A549 (cell line): Measurements from ENCODE around the gene DGCR2.

Experiments
- BHLHE40 ChIP-seq: IDR thresholded peaks from 2 replicates; pipeline ENCODE4 v1.6.1; 2012; ENCODE audit warnings: low read depth, low read length, inconsistent platforms
- CTCF ChIP-seq: fragments of >200 bp; sonication (Bioruptor Twin); formaldehyde crosslinking; IDR thresholded peaks from 3 replicates; pipeline ENCODE4 v1.5.1; 2016
- FOXS1 ChIP-seq: fragments of 250-450 bp; sonication (Bioruptor Pico); IDR thresholded peaks from 2 replicates; pipeline ENCODE4 v1.5.0; 2020; ENCODE audit warnings: mild to moderate bottlenecking, moderate library complexity
- KDM1A ChIP-seq: fragments of 200-600 bp; sonication (generic); IDR thresholded peaks from 2 replicates; pipeline ENCODE4 v1.6.1; 2016; ENCODE audit warnings: low read depth, mild to moderate bottlenecking
- MAX ChIP-seq: IDR thresholded peaks from 2 replicates; pipeline ENCODE4 v1.6.1; 2012
- NFE2L2 ChIP-seq: fragments of 150-350 bp; conservative IDR thresholded peaks from 2 replicates; pipeline ENCODE4 v1.6.1; 2014; ENCODE audit warnings: low read length
- POLR2AphosphoS2 ChIP-seq: conservative IDR thresholded peaks from 2 replicates; pipeline ENCODE4 v1.6.1; 2012; ENCODE audit warnings: low read length, improper control_type of control experiment, inconsistent platforms
- RCOR1 ChIP-seq: fragments of 150-350 bp; IDR thresholded peaks from 2 replicates; pipeline ENCODE4 v1.6.1; 2014; ENCODE audit warnings: antibody characterized with exemption, low read length, low read depth
- REST ChIP-seq: fragments of 200-600 bp; sonication (generic); IDR thresholded peaks from 2 replicates; pipeline ENCODE4 v1.6.1; 2016; ENCODE audit warnings: antibody characterized with exemption, mild to moderate bottlenecking, moderate library complexity
- RFX5 ChIP-seq: fragments of 450-650 bp; IDR thresholded peaks from 2 replicates; pipeline ENCODE4 v1.7.1; 2014; ENCODE audit warnings: antibody characterized with exemption, mild to moderate bottlenecking, moderate library complexity
- ZNF302 ChIP-seq: fragments of 250-450 bp; sonication (Bioruptor Pico); IDR thresholded peaks from 2 replicates; pipeline ENCODE4 v1.9.0; 2021; ENCODE audit warnings: inconsistent platforms, mild to moderate bottlenecking, moderate library complexity

GRCh38 chr22:19070397-19071169, 51.6 kb downstream of the DGCR2 start:
- no peak for TF ChIP-seq FOXS1
- no peak for TF ChIP-seq REST
- no peak for TF ChIP-seq RFX5
- TF ChIP-seq KDM1A, result no peak
- TF ChIP-seq CTCF, result no peak
- no peak for TF ChIP-seq MAX
- TF ChIP-seq POLR2AphosphoS2, result no peak
- TF ChIP-seq RCOR1, result no peak
- no peak for TF ChIP-seq NFE2L2
- no peak for TF ChIP-seq BHLHE40
- TF ChIP-seq ZNF302 (CRISPR knock-in tag), result no peak
